IMR-90 (cell line): ENCODE measurements around the gene RPS6KL1. TPM values are rescaled to one million over a fixed set of nuclear protein-coding genes. Genes with fewer than 3 reads are reported as not detected.

ENCODE experiments used
- ATAC-seq: fragments of 200-7000 bp; cut with Tn5 transposase; 2 replicates; pipeline ENCODE4 v1.9.1; 2020; ENCODE audit warnings: low read depth, mild to moderate bottlenecking, moderate library complexity
- BruUV-seq: library from RNA; stranded (reverse); fragments of 400-500 nt; replicated peaks from 2 replicates; lab custom pipeline; 2021; lab: Mats Ljungman, UMichigan
- CTCF ChIA-PET: fragments of 300-600 bp; formaldehyde crosslinking; extraction: SDS; loops from one replicate; lab custom pipeline; 2021; ENCODE audit warnings: antibody characterized with exemption; lab: Yijun Ruan, JAX
- POLR2A ChIA-PET: fragments of 300-600 bp; sonication (Branson Sonifier 250); formaldehyde crosslinking; loops from one replicate; lab custom pipeline; 2022; ENCODE audit warnings: antibody characterized with exemption; ENCODE audit not compliant: unreplicated experiment; lab: Charles Lee
- DNase-seq: peaks from one replicate; pipeline ENCODE4 v3.0.0; 2013
- H2AFZ ChIP-seq: replicated peaks from 2 replicates; pipeline ENCODE3; 2013; ENCODE audit warnings: low read length, mild to moderate bottlenecking; ENCODE audit not compliant: poor library complexity
- H2AK5ac ChIP-seq: 2 replicates; pipeline ENCODE4 v1.6.1; 2013; ENCODE audit warnings: low read depth, low read length, inconsistent platforms
- H2AK9ac ChIP-seq: replicated peaks from 2 replicates; pipeline ENCODE3; 2013; ENCODE audit warnings: mild to moderate bottlenecking, low read depth, low read length, moderate library complexity; ENCODE audit not compliant: poor library complexity
- H2BK120ac ChIP-seq: 2 replicates; pipeline ENCODE4 v1.6.1; 2013; ENCODE audit warnings: low read depth, low read length, inconsistent platforms
- H2BK15ac ChIP-seq: 3 replicates; pipeline ENCODE4 v1.6.1; 2013; ENCODE audit warnings: low read depth, low read length, inconsistent platforms
- H2BK20ac ChIP-seq: 2 replicates; pipeline ENCODE4 v1.6.1; 2013; ENCODE audit warnings: low read depth, mild to moderate bottlenecking, inconsistent platforms, low read length, moderate library complexity
- H2BK5ac ChIP-seq: 2 replicates; pipeline ENCODE4 v1.6.1; 2013; ENCODE audit warnings: mild to moderate bottlenecking, low read depth, low read length, inconsistent platforms; ENCODE audit not compliant: poor library complexity, severe bottlenecking
- H3K14ac ChIP-seq: replicated peaks from 2 replicates; pipeline ENCODE4 v1.6.1; 2013; ENCODE audit warnings: low read depth, low read length, inconsistent platforms
- H3K18ac ChIP-seq: 2 replicates; pipeline ENCODE4 v1.6.1; 2013; ENCODE audit warnings: low read depth, low read length, control low read depth
- H3K23ac ChIP-seq: 2 replicates; pipeline ENCODE4 v1.6.1; 2013; ENCODE audit warnings: low read depth, low read length, inconsistent platforms
- H3K27ac ChIP-seq: 2 replicates; pipeline ENCODE4 v1.5.1; 2013; ENCODE audit warnings: mild to moderate bottlenecking, control low read depth, low read length; ENCODE audit not compliant: insufficient read depth
- H3K27me3 ChIP-seq: 2 replicates; pipeline ENCODE4 v1.6.1; 2013; ENCODE audit warnings: low read length; ENCODE audit not compliant: control insufficient read depth, insufficient read depth
- H3K36me3 ChIP-seq: 2 replicates; pipeline ENCODE4 v1.6.1; 2013; ENCODE audit warnings: low read length, mixed read lengths; ENCODE audit not compliant: control insufficient read depth, insufficient read depth
- H3K4ac ChIP-seq: 2 replicates; pipeline ENCODE4 v1.6.1; 2013; ENCODE audit warnings: low read depth, low read length, inconsistent platforms
- H3K4me1 ChIP-seq: 2 replicates; pipeline ENCODE4 v1.6.1; 2013; ENCODE audit warnings: low read length, mixed read lengths; ENCODE audit not compliant: control insufficient read depth, insufficient read depth
- H3K4me2 ChIP-seq: 2 replicates; pipeline ENCODE4 v1.6.1; 2013; ENCODE audit warnings: low read depth, mild to moderate bottlenecking, control low read depth, low read length, moderate library complexity
- H3K4me3 ChIP-seq: 2 replicates; pipeline ENCODE4 v1.5.1; 2013; ENCODE audit warnings: low read depth, mild to moderate bottlenecking, control low read depth, low read length, moderate library complexity; ENCODE audit not compliant: insufficient read depth
- H3K56ac ChIP-seq: 2 replicates; pipeline ENCODE4 v1.6.1; 2013; ENCODE audit warnings: low read length, inconsistent platforms; ENCODE audit not compliant: insufficient read depth; ENCODE audit errors: extremely low read depth
- H3K79me1 ChIP-seq, 2 experiments: 2 replicates each; pipeline ENCODE4 v1.6.1; 2013; ENCODE audit warnings: low read length in 2 of 2, inconsistent platforms in 1 of 2, low read depth in 1 of 2
- H3K9ac ChIP-seq: 2 replicates; pipeline ENCODE4 v1.6.1; 2013; ENCODE audit warnings: low read depth, low read length, control low read depth
- H3K9me1 ChIP-seq: 2 replicates; pipeline ENCODE4 v1.6.1; 2013; ENCODE audit warnings: low read length, inconsistent platforms; ENCODE audit not compliant: insufficient read depth
- H3K9me3 ChIP-seq: 2 replicates; pipeline ENCODE4 v1.6.1; 2013; ENCODE audit warnings: low read length; ENCODE audit not compliant: control insufficient read depth, insufficient read depth
- H4K20me1 ChIP-seq: 2 replicates; pipeline ENCODE4 v1.6.1; 2013; ENCODE audit warnings: low read length, inconsistent platforms; ENCODE audit not compliant: insufficient read depth
- H4K5ac ChIP-seq: 2 replicates; pipeline ENCODE4 v1.6.1; 2013; ENCODE audit warnings: mild to moderate bottlenecking, low read depth, low read length, control low read depth
- H4K8ac ChIP-seq, 2 experiments: 2 replicates each; pipeline ENCODE4 v1.6.1; 2013; ENCODE audit warnings: low read depth in 2 of 2, low read length in 2 of 2, control low read depth in 1 of 2, inconsistent platforms in 1 of 2
- H4K91ac ChIP-seq: 2 replicates; pipeline ENCODE4 v1.6.1; 2013; ENCODE audit warnings: low read depth, low read length, inconsistent platforms; ENCODE audit not compliant: insufficient read depth
- CHD1 ChIP-seq: IDR thresholded peaks from 2 replicates; pipeline ENCODE4 v1.6.1; 2012; ENCODE audit warnings: low read depth, low read length, improper control_type of control experiment
- FOS ChIP-seq: fragments of 150-350 bp; IDR thresholded peaks from 2 replicates; pipeline ENCODE4 v1.6.1; 2016; ENCODE audit warnings: low read depth, low read length
- MAFK ChIP-seq: IDR thresholded peaks from 2 replicates; pipeline ENCODE4 v1.6.1; 2012; ENCODE audit warnings: low read depth, low read length, improper control_type of control experiment
- NFE2L2 ChIP-seq: fragments of 150-350 bp; IDR thresholded peaks from 2 replicates; pipeline ENCODE4 v1.6.1; 2016; ENCODE audit warnings: low read depth, mild to moderate bottlenecking, low read length
- RAD21 ChIP-seq: IDR thresholded peaks from 2 replicates; pipeline ENCODE4 v1.6.1; 2012; ENCODE audit warnings: low read length, improper control_type of control experiment
- RCOR1 ChIP-seq: IDR thresholded peaks from 2 replicates; pipeline ENCODE4 v1.6.1; 2012; ENCODE audit warnings: mild to moderate bottlenecking, low read length, improper control_type of control experiment; ENCODE audit not compliant: insufficient replicate concordance
- WGBS, 2 experiments: methylation state at CpG; one replicate each; pipeline versions ENCODE4 v1.1.5 to v1.1.7; 2013; ENCODE audit warnings: missing lambda C conversion rate in 2 of 2; ENCODE audit not compliant: insufficient read length in 1 of 2; ENCODE audit errors: extremely low coverage in 2 of 2; 5-methylcytosine and 5-hydroxymethylcytosine counted together
- dilution Hi-C: fragments of 300-500 bp; cut with HindIII; formaldehyde crosslinking; loops from one replicate; pipeline ENCODE4 v1.14.3; 2018; ENCODE audit warnings: low sequenced_read_pairs; ENCODE audit not compliant: unreplicated experiment
- in situ Hi-C: fragments of 300-500 bp; cut with MboI; formaldehyde crosslinking; loops from 3 replicates; pipeline ENCODE4 v1.14.3; 2019; ENCODE audit warnings: low sequenced_read_pairs, inconsistent platforms, mixed read lengths
- intact Hi-C: fragments of 100-400 bp; cut with micrococcal nuclease; formaldehyde crosslinking; loops from 2 replicates; pipeline ENCODE4 v1.10.0; 2022
- polyA plus RNA-seq, 3 experiments: library from polyadenylated mRNA; depleted of rRNA; stranded (reverse); fragments of >200 nt; gene quantifications; 2 replicates each; pipeline ENCODE4 v1.2.3, GENCODE V29; 2012; ENCODE audit warnings: low replicate concordance in 1 of 3
- total RNA-seq: library from RNA; depleted of rRNA; stranded (reverse); fragments of >200 nt; gene quantifications from 2 replicates; pipeline ENCODE4 v1.2.3, GENCODE V29; 2012
- TF ChIP-seq, protein P1 (sequence below): fragments of 150-350 bp; IDR thresholded peaks from 2 replicates; pipeline ENCODE4 v1.6.1; 2016; ENCODE audit warnings: low read depth, mild to moderate bottlenecking, low read length, moderate library complexity, borderline replicate concordance
- TF ChIP-seq, protein P2 (sequence below): fragments of 150-350 bp; IDR thresholded peaks from 2 replicates; pipeline ENCODE4 v1.6.1; 2017; ENCODE audit warnings: mild to moderate bottlenecking, antibody characterized with exemption, low read length, low read depth
- TF ChIP-seq, protein P3 (sequence below): conservative IDR thresholded peaks from 2 replicates; pipeline ENCODE4 v1.5.1; 2012; ENCODE audit warnings: mild to moderate bottlenecking, low read depth, low read length, improper control_type of control experiment

The RPS6KL1 gene
- total and polyA plus RNA-seq, 2 of the 4 experiments (the other 2 are of a cell fraction), result 0.72 to 1.7 TPM

DNA sequence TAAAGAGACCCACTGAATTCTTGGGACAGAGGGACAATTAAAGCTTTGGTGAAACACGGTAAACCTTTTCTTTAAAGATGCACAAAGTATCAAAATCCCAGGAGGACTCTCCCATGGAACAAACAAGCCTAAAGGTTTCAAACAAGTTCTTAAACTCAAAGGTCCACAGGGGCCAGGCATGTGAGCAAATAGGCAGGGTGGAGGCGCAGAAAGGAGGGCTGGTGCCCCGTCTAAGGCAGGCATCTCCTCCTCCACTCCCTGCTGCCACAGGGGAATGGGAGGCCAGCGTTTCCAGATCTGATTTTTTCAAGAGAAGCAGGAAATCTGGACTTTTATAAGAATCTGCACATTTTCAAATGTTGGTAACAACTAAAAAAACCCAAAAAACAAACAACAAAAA, 7.6 kb downstream of the RPS6KL1 start:
- Histone ChIP-seq H3K9me1 (0 out of 2 replicates have a peak, but pooled peaks cover 2% of the 10 kb centered on the region), H3K9ac (no peak overlapping the region), H3K27me3 (no peaks in the 10 kb centered on the region), H3K18ac (no peak overlapping the region), H3K4ac (no peak overlapping the region), H3K9me3 (no peaks in the 10 kb centered on the region), H4K5ac (no peak overlapping the region), H4K20me1 (no peaks in the 10 kb centered on the region), H2BK5ac (no peak overlapping the region), H2BK120ac (no peak overlapping the region), H3K4me2 (no peak overlapping the region), H3K56ac (no peak overlapping the region), H2AK5ac (no peak overlapping the region), H3K36me3 (no peaks in the 10 kb centered on the region), H2AK9ac (no peak overlapping the region), H3K4me3 (no peak overlapping the region), H4K8ac (no peak overlapping the region), H3K23ac (no peak overlapping the region), H3K27ac (no peak overlapping the region), H4K91ac (no peak overlapping the region), H3K14ac (no peak overlapping the region), H2BK20ac (no peak overlapping the region), H2BK15ac (no peak overlapping the region), H2AFZ (no peak overlapping the region), H3K79me1 (no peaks in the 10 kb centered on the region), H3K4me1 (peaks cover 4% of the 10 kb centered on the region; the same call in 1 of the 2 replicates)
- dilution Hi-C loops, result no loop called here
- no peak for DNase-seq
- ChIA-PET POLR2A (no interaction called here), CTCF (no interaction called here)
- TF ChIP-seq RCOR1, result no peak
- TF ChIP-seq RAD21, result no peak
- no peak for TF ChIP-seq CHD1
- TF ChIP-seq NFE2L2, result no peak
- TF ChIP-seq, protein P1, sequence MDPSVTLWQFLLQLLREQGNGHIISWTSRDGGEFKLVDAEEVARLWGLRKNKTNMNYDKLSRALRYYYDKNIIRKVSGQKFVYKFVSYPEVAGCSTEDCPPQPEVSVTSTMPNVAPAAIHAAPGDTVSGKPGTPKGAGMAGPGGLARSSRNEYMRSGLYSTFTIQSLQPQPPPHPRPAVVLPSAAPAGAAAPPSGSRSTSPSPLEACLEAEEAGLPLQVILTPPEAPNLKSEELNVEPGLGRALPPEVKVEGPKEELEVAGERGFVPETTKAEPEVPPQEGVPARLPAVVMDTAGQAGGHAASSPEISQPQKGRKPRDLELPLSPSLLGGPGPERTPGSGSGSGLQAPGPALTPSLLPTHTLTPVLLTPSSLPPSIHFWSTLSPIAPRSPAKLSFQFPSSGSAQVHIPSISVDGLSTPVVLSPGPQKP, result no peak
- TF ChIP-seq, protein P2, sequence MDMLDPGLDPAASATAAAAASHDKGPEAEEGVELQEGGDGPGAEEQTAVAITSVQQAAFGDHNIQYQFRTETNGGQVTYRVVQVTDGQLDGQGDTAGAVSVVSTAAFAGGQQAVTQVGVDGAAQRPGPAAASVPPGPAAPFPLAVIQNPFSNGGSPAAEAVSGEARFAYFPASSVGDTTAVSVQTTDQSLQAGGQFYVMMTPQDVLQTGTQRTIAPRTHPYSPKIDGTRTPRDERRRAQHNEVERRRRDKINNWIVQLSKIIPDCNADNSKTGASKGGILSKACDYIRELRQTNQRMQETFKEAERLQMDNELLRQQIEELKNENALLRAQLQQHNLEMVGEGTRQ, result no peak
- TF ChIP-seq FOS, result no peak
- TF ChIP-seq MAFK, result no peak
- TF ChIP-seq, protein P3, sequence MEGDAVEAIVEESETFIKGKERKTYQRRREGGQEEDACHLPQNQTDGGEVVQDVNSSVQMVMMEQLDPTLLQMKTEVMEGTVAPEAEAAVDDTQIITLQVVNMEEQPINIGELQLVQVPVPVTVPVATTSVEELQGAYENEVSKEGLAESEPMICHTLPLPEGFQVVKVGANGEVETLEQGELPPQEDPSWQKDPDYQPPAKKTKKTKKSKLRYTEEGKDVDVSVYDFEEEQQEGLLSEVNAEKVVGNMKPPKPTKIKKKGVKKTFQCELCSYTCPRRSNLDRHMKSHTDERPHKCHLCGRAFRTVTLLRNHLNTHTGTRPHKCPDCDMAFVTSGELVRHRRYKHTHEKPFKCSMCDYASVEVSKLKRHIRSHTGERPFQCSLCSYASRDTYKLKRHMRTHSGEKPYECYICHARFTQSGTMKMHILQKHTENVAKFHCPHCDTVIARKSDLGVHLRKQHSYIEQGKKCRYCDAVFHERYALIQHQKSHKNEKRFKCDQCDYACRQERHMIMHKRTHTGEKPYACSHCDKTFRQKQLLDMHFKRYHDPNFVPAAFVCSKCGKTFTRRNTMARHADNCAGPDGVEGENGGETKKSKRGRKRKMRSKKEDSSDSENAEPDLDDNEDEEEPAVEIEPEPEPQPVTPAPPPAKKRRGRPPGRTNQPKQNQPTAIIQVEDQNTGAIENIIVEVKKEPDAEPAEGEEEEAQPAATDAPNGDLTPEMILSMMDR, result no peak
- in situ Hi-C loops, result loop anchor here (10.0 kb wide), 1 partner anchor 389 kb away; no protein-coding TSS in a partner anchor
- intact Hi-C loops, result no loop called here
- ATAC-seq, result no peak
- no TSS peak for BruUV-seq
- WGBS, 2 experiments, result no CpG with 5 or more reads among the region's 4 CpGs
